ENCODE data around the gene MUC4.

- TF ChIP-seq CTCF (IDR thresholded peaks at IDR 0.05) (peak; percentile 95), SIN3A (IDR thresholded peaks at IDR 0.05; ENCODE audit: borderline replicate concordance, insufficient read depth, low read depth, low read length) (no peak), POLR2AphosphoS5 (IDR thresholded peaks at IDR 0.05; ENCODE audit: low read depth, low read length) (no peak)
- TF ChIP-seq, protein P1, sequence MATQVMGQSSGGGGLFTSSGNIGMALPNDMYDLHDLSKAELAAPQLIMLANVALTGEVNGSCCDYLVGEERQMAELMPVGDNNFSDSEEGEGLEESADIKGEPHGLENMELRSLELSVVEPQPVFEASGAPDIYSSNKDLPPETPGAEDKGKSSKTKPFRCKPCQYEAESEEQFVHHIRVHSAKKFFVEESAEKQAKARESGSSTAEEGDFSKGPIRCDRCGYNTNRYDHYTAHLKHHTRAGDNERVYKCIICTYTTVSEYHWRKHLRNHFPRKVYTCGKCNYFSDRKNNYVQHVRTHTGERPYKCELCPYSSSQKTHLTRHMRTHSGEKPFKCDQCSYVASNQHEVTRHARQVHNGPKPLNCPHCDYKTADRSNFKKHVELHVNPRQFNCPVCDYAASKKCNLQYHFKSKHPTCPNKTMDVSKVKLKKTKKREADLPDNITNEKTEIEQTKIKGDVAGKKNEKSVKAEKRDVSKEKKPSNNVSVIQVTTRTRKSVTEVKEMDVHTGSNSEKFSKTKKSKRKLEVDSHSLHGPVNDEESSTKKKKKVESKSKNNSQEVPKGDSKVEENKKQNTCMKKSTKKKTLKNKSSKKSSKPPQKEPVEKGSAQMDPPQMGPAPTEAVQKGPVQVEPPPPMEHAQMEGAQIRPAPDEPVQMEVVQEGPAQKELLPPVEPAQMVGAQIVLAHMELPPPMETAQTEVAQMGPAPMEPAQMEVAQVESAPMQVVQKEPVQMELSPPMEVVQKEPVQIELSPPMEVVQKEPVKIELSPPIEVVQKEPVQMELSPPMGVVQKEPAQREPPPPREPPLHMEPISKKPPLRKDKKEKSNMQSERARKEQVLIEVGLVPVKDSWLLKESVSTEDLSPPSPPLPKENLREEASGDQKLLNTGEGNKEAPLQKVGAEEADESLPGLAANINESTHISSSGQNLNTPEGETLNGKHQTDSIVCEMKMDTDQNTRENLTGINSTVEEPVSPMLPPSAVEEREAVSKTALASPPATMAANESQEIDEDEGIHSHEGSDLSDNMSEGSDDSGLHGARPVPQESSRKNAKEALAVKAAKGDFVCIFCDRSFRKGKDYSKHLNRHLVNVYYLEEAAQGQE (IDR thresholded peaks at IDR 0.05; ENCODE audit: insufficient read depth in 1 of 2, low read depth in 2 of 2, low read length in 1 of 2), result no peak
Measured at GRCh38 chr3:195774917-195775316, 36.8 kb downstream of the MUC4 start.
